Activated CD4-positive, alpha-beta T cell treated with anti-CD3 and anti-CD28 coated beads, Interleukin-2, amount 50 U/mL, for 24 hours (primary cell): Measurements from ENCODE around the gene TUSC2.
"Not testable (repeated sequence)": the region's sequence is repeated elsewhere in the genome, so short reads cannot be mapped to it uniquely, and the experiment has no call there.

ENCODE experiments used
- DNase-seq, 2 donors: peaks; one replicate each; pipeline ENCODE4 v3.0.0-alpha.2; 2020; ENCODE audit warnings: low read depth in 1 of 2, low spot score in 1 of 2

TUSC2 gene

DNA sequence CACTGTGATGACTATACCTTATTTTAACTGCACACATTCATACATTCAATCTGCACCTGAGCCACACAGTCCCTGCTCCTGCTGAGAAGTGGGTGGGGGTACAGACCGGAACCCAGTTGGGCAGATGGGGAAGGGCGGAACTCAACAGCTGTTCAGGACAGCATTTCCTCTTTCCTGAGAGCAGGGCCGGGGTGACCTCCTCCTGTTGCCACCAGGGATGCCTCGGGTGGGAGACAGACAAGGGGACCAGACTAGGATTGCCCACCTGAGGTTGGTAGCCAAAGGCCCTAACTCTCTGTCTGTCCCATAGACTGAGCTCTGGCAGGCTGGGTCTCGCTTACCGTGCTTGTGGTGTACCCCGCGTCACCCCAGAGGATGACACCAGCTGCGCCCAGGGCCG lies 9.4 kb downstream of the TUSC2 start:
- no peak for DNase-seq

- no peak for DNase-seq
Observed at GRCh38 chr3:50318163-50318562, 9.9 kb downstream of the TUSC2 start.

DNA sequence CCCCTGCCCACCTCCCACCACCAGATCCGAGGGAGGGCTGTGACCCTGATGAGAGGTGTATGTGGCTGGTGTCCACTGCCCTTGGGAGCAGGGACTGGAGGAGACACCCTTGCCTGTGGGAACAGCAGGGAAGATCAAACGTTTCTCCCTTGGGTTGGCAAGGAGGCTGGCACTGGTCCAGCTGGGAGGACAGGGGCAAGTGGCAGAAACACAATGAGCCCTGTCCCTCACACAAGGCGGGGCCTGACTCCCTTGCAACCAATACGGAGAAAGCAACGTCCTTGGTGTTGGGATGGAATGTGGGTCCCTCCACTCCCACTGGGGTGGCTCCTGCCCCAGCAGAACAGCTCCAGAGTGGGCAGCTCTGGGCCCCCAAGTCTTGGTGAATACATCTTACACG lies 10.7 kb downstream of the TUSC2 start:
- DNase-seq = no peak

- no peak for DNase-seq
Observed at GRCh38 chr3:50316657-50317242, 11.3 kb downstream of the TUSC2 start.

- no peak for DNase-seq
Observed at GRCh38 chr3:50314816-50315215, 13.2 kb downstream of the TUSC2 start.

GRCh38 chr3:50314342-50314741 lies 13.7 kb downstream of the TUSC2 start:
- no peak for DNase-seq

- not testable (repeated sequence) for DNase-seq
Observed at GRCh38 chr3:50312041-50312440, 16.0 kb downstream of the TUSC2 start.

DNA sequence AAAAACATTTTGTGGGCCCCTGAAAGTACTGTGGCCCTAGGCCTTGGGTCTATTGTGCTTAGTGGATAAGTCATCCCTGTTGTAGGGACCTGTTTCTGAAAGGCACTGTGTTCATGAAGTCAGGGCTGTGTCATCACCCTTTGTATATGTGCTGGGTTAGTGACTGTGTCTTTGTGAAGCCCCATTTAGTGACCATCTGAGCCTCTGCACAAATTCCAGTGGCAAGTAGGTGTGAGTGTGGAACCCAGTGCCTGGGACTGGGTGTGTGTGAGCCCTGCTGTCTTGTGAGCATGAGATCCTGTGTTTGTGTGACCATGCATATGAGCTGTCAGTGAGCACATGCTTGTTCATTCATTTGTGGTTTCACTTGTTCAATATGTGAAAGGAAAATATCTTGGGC lies 23.4 kb downstream of the TUSC2 start:
- no peak for DNase-seq

DNA sequence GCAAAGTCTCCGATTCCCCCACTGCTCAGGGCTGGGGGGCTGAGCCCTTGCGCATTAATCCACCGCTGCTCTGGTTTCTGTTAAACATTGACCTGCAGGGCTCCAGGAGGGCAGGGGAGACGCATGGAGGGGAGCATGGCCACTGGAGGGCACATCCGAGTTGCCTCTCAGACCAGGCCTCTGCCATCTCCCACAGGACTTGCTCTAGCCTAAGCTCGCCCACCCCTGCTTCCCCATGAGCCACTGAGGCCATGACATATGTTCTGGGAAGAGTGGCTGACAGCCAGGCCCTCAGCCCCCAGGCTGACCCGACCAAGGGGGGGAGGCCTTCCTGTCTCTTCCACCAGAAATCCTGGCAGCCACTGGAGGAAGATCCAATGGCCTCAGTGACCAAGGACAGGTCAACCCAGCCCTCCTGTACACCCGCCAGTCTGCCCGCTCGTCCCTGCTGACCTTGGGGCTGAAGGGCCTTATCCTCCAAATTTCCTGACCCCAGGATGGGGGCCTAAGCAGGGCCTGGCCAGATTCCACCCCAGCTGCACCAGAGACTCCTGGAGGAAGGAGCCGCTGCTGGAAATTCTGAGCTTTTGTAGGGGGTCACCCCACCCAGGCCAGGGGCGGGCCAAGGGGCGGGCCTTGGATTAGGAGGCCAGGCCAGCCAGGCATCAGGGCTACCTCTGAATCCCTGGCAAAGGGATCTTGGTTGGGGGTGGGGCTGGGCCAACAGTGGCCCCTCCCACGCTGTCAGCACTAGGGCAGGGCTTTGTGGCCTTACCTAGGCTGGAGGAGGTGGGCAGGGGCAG lies 24.8 kb downstream of the TUSC2 start, which contains the start of gene HYAL1:
Gene HYAL1 (minus strand): TSS at position 562 of the 803 bp plus-strand sequence. CDS start 618 bp downstream, outside the sequence.
- no peak for DNase-seq

DNA sequence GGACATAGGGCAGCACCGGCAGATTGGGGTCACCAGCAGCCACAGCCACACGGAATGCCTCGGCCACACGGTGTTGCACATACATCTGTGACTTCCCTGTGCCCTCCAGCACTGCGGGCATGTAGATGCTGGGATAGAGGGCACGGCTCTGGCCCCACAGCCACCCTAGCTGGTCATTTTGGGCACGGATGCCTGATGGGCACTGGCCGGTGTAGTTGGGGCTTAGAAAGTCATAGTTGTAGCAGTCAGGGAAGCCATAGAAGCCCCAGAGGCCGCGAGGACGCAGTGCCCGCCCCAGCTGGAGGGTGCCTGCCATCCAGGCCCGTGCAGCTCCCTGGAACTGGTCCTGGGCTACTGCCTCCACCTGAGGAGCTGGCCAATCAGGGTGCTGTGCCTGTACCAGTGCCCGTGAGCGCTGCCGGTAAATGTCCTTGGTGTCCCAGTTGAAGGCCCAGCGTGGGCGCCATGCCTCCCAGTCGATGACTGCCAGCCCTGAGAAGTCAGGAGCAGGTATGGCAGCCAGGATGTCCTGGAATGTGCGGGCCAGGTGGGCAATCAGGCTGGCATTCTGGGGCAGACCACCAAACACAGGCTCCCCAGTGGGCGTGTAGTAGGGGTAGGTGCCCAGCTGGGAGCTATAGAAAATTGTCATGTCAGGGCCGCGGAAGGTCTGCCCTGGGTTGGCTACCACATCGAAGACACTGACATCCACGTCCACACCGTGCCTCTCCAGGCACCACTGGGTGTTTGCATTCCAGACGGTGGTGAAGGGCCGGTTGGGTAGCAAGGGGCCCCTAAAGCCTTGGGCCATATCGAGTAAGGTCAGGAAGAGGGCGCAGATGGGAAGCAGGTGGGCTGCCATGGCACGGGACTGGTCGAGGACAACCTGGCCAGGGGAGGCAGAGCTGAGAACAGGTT lies 25.7 kb downstream of the TUSC2 start:
- no peak for DNase-seq

DNA sequence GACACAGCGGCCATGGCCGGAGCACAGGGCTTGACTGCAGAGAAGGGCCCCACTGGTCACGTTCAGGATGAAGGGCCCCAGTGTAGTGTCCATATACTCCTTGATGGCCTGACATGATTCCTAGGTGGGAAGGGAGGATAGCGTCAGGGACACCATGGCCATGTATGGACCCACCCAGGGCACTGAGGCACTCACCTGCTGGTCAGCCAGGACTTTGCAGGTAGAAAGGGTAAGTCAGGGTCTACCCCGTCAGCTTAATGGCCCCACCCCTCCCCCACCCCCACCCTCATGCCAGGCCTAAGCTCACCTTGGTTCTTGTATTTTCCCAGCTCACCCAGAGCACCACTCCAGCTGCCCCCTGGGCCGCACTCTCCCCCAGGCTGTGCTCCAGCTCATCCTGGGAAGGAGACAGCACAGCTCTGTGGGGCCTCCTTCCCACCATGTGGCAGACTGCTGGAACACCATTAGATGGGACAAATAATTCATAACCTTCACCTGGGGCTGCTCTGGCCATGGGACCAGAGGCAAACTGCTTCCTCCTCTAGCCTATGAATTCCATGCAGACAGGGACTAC lies 27.3 kb downstream of the TUSC2 start:
- DNase-seq = no peak

DNA sequence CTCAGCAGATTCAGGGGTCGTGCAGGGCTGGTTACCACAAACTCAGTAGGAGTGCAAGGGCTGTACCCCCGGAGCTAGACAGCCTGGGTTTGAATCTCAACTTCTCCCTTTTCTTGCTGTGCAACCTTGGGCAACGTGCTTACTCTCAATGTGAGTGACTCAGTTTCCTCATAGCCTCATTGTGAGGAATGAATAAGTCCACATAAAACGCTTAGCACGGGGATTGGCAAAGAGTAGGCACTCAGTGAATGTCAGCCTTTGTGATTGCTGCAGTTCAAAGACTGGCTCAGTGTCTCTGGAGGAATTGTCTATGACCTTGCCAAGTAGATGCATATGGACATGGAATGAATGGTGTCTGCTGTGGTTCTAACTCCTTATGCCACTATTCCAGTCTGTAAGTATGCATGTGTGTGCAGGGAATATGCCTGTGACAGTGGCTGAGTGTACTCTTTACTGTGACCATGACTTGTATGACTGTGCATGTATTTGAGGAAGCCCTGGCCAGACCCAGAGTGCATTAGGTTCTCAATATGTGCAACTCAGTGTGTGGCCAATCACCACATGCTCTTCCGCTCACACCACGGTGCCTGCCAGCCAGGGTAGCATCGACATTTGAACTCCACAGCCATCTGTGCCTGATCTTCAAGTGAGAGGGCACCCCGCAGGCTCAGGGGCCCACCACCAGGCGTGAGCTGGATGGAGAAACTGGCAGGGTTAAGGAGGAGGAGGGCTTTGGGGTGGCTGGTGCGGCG lies 27.9 kb downstream of the TUSC2 start:
- DNase-seq = no peak

DNA sequence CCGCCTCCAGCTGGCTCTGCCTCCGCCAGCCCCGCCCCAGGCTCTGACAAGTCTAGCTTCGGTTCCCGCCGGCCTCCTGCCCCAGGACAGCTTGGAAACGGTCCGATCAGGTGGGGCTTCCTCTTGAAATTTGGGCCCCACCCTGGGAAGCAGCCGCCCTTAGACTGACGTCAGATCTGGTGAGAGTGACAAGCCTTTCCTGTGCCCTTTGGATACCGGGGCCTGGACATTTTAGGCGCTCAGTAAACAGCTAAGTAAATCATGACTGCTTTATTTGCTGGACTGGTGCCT lies 28.4 kb downstream of the TUSC2 start:
- no peak for DNase-seq

- peak; percentile 96 to 99 for DNase-seq
Observed at GRCh38 chr3:50298836-50299637, 29.0 kb downstream of the TUSC2 start, which contains the start of the genes HYAL3 and NAA80. TSS of gene HYAL3 (minus strand) at chr3:50299405. CDS start at chr3:50295602, 3,803 bp downstream. TSS of gene NAA80 (minus strand) at chr3:50299405. CDS start at chr3:50297463, 1,942 bp downstream.

DNA sequence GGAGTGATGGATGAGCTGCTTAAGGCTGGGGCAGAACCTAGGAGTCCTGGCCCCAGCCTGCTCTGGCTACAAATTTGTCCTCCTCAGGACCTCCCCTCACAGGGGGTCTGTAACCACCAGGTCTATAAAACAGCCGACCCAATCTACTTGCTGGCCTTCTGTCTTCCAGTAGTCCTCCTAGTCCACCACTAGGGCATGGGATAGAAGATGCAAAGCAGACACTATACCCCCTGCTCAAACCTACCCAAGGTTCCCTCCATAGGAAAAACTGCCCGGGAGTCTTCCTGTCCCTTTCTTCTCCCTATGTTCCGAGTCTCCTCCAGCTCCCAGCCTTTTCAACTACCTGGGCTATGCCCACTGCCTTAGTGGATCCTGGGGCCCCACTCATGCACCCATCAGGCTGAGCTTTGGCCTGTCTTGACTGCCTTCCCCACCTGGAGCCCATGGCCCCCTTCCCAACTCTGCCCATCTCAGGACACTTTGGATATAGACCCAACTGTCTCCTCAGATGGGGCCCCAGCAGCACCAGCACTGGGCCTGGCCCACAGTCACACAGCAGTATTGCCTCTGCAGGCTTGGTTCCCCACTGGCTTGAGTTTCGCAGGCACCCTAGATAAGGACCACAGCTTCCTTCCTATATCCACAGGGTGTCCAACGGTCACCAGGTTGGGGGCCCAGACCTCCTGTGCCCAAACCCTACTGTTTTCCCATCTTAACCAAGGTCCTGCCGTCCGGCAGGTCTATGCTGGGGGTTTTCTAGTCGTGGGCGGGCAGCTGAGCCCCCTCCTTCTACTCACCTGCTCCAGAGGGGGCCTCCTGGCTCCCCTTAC lies 29.9 kb downstream of the TUSC2 start:
- DNase-seq = no peak

DNA sequence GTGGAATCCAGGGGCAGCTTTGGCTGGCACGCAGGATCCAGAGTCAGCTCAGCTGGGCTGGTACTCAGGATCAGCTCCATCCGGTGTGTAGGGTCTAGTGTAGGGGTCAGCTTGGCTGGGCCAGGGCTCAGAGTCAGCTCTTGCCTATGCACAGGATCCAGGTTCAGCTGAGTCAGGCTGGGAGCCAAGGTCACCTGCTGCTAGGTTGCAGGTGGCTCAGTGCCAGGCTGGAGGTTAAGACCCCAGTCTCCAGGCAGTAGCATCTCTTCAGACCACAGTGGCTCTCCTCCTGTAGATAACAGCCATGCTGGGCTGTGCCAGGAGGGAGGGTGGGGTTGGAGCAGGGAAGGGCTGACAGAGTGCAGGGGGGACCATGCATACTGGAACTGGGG lies 30.6 kb downstream of the TUSC2 start:
- no peak for DNase-seq

DNA sequence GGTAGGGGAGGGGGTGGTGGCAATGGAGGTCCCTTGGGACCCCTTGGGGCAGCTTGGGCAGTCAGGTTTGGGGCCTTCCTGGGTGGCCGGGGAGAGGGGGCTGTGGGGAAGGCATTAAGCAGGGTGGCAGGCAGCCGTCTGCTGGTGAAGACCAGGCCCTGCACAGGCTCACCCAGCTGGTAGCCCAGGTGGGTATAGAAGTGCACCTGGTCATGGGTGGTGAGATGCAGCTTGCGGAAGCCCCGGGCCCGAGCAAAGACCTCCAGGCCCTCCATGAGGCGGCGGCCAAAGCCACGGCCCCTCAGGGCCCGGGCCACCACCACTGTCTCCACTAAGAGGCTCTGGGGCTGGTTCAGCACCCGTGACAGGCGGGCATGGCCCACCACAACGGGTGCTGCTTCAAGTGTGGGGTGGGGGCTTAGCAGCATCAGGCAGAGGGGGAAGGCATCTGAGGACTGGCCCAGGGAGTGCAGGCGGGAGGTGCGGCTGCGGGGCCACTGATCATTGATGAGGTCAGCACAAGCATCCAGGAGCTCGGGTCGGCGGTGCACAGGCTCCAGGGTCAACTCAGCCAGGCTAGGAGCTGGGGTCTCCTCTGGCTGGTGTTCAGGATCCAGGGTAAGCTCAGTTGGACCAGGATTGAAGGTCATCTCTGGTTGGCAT lies 31.2 kb downstream of the TUSC2 start:
- no peak for DNase-seq
